ENCODE results near the gene PHF2. TPM values are rescaled to one million over a fixed set of nuclear protein-coding genes. Genes with fewer than 3 reads are reported as not detected.
A peak's percentile ranks its signal among the peaks of the same experiment; 100 is the strongest.

The PHF2 gene
- total and polyA plus RNA-seq, 9 of the 15 experiments (the other 6 are each of a cell fraction or from before 2014, with no cell fraction given): 0.37 to 14.4 (median 8.1) TPM

DNA sequence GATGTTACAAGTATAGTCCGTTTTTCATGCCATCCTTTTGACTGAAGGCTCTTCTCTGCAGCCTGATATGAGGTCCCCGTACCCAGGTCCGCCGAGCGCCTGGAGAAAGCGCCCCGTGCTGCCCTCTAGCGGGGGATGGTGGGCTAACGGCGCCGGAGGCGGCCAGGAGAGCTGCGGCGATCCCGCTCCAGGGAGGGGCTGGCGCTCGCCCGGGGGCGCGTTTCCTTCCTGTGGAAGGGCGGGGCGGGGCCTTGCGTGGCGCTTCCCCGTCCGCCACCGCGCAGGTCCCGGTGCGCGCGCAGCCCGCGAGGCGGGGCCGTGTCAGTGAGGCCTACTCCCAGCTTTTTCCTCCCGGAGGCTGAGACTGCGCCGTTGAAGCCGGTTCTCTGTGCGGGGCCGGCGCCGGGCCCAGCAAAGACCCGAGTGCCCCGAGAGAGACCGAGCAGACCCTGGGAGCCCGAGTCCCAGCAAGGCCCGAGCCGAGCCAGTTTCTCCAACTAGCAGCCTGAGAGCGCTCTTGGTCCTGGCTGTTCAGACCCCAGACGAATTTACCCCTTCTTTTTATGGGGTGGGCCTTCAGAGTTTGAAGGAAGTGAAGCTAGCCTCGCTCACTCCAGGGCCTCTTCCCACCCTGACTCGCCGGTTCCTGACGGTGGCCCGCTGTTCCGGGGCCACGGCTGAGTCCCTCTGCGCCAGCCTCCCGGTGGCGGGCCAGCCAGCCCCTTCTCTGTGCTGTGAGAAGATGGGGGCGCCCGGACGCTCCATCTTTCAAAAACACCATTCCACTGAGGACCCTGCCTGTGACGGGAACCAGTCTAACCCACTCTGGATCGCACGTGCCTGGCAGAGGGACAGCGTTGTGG is 9.7 kb upstream of the PHF2 start (continued):
- TF ChIP-seq ZNF174 (CRISPR knock-in tag; IDR thresholded peaks at IDR 0.05) (no peak), RAD51 (IDR thresholded peaks at IDR 0.05; ENCODE audit: borderline replicate concordance, low read depth) (no peak), BHLHE40 (IDR thresholded peaks at IDR 0.05; ENCODE audit: low read length) (peak; percentile 43), ILF3 (IDR thresholded peaks at IDR 0.05; ENCODE audit: borderline replicate concordance) (peak; percentile 62; the same call in 1 of the 2 replicates), ZNF124 (CRISPR knock-in tag; IDR thresholded peaks at IDR 0.05) (no peak), LARP7 (IDR thresholded peaks at IDR 0.05) (no peak), XRCC5 (IDR thresholded peaks at IDR 0.05; ENCODE audit: low read depth, low read length) (peak; percentile 97), ZFPM2 (CRISPR knock-in tag; IDR thresholded peaks at IDR 0.05) (peak; percentile 69; the same call in 1 of the 2 replicates), MTA3 (IDR thresholded peaks at IDR 0.05; ENCODE audit: borderline replicate concordance) (peak; percentile 74; the same call in 1 of the 2 replicates), KLF16 (IDR thresholded peaks at IDR 0.05) (peak; percentile 54), CCNT2 (IDR thresholded peaks at IDR 0.05; ENCODE audit: borderline replicate concordance, extremely low read depth, insufficient read length, low read depth, low read length) (peak; percentile 96), NCOA4 (IDR thresholded peaks at IDR 0.05; ENCODE audit: partially characterized antibody) (no peak), ZNF197 (CRISPR knock-in tag; IDR thresholded peaks at IDR 0.05; ENCODE audit: low read depth) (no peak), RFX7 (CRISPR knock-in tag; IDR thresholded peaks at IDR 0.05) (no peak), SAP30 (IDR thresholded peaks at IDR 0.05; ENCODE audit: borderline replicate concordance, insufficient read depth, low read depth, low read length, poor library complexity, severe bottlenecking) (no peak), BCOR (IDR thresholded peaks at IDR 0.05) (no peak), POLR2B (IDR thresholded peaks at IDR 0.05; ENCODE audit: low read depth, partially characterized antibody) (peak; percentile 88), SP1 (CRISPR knock-in tag; IDR thresholded peaks at IDR 0.05) (peak; percentile 62; the same call in 1 of the 2 replicates), EGR1 (conservative IDR thresholded peaks at IDR 0.05) (peak; percentile 40), KAT7 (CRISPR knock-in tag; IDR thresholded peaks at IDR 0.05; ENCODE audit: borderline replicate concordance) (no peak), TFAM (CRISPR knock-in tag; conservative IDR thresholded peaks at IDR 0.05) (no peak)
- TF ChIP-seq, protein P1, sequence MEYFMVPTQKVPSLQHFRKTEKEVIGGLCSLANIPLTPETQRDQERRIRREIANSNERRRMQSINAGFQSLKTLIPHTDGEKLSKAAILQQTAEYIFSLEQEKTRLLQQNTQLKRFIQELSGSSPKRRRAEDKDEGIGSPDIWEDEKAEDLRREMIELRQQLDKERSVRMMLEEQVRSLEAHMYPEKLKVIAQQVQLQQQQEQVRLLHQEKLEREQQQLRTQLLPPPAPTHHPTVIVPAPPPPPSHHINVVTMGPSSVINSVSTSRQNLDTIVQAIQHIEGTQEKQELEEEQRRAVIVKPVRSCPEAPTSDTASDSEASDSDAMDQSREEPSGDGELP (CRISPR knock-in tag; IDR thresholded peaks at IDR 0.05; ENCODE audit: borderline replicate concordance): peak; percentile 61; the same call in 1 of the 2 replicates
- TF ChIP-seq, protein P2, sequence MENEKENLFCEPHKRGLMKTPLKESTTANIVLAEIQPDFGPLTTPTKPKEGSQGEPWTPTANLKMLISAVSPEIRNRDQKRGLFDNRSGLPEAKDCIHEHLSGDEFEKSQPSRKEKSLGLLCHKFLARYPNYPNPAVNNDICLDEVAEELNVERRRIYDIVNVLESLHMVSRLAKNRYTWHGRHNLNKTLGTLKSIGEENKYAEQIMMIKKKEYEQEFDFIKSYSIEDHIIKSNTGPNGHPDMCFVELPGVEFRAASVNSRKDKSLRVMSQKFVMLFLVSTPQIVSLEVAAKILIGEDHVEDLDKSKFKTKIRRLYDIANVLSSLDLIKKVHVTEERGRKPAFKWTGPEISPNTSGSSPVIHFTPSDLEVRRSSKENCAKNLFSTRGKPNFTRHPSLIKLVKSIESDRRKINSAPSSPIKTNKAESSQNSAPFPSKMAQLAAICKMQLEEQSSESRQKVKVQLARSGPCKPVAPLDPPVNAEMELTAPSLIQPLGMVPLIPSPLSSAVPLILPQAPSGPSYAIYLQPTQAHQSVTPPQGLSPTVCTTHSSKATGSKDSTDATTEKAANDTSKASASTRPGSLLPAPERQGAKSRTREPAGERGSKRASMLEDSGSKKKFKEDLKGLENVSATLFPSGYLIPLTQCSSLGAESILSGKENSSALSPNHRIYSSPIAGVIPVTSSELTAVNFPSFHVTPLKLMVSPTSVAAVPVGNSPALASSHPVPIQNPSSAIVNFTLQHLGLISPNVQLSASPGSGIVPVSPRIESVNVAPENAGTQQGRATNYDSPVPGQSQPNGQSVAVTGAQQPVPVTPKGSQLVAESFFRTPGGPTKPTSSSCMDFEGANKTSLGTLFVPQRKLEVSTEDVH (IDR thresholded peaks at IDR 0.05; ENCODE audit: low read depth, partially characterized antibody): peak; percentile 38
- TF ChIP-seq, protein P3, sequence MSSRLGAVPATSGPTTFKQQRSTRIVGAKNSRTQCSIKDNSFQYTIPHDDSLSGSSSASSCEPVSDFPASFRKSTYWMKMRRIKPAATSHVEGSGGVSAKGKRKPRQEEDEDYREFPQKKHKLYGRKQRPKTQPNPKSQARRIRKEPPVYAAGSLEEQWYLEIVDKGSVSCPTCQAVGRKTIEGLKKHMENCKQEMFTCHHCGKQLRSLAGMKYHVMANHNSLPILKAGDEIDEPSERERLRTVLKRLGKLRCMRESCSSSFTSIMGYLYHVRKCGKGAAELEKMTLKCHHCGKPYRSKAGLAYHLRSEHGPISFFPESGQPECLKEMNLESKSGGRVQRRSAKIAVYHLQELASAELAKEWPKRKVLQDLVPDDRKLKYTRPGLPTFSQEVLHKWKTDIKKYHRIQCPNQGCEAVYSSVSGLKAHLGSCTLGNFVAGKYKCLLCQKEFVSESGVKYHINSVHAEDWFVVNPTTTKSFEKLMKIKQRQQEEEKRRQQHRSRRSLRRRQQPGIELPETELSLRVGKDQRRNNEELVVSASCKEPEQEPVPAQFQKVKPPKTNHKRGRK (tag; IDR thresholded peaks at IDR 0.05): no peak
